Activated gamma-delta T cell treated with Interleukin-2 at 50 U/mL for 16 hours (primary cell): ENCODE measurements around the gene UPF2.
"Not testable (repeated sequence)": the region's sequence is repeated elsewhere in the genome, so short reads cannot be mapped to it uniquely, and the experiment has no call there.

Experiments
- DNase-seq: peaks from one replicate; pipeline ENCODE4 v3.0.0-alpha.2; 2020

The UPF2 gene

DNA sequence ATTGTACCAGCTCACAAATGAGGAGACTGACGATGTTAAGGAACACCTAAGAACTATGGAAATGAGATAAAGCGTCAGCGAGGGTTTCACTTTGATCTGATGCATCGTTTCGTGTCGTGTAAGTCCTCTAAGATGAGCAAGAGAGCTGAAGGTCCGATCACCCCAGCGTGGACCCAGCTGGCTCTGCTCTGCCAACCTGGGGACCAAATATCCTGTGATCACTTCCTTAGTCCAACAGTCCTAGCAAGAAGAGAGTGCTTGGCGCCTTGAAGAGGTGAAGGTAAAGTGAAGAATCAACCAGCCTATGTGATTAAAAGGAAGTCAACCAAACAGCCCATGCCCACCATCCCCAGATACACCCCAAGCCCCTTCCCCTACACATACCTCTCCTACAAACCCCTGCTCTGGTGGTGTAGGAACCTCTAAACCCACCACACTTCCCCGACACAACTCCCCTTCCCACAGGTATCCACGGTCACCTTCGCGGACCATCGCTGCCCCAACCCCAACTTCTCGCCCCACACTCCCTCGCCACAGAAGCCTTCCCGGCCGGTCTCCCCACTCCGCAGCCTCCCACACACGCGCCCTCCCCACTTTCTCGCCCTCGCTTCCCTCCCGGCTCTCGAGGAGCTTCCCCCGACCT, 722 bp downstream of the UPF2 start:
- peak; percentile 7 for DNase-seq

DNA sequence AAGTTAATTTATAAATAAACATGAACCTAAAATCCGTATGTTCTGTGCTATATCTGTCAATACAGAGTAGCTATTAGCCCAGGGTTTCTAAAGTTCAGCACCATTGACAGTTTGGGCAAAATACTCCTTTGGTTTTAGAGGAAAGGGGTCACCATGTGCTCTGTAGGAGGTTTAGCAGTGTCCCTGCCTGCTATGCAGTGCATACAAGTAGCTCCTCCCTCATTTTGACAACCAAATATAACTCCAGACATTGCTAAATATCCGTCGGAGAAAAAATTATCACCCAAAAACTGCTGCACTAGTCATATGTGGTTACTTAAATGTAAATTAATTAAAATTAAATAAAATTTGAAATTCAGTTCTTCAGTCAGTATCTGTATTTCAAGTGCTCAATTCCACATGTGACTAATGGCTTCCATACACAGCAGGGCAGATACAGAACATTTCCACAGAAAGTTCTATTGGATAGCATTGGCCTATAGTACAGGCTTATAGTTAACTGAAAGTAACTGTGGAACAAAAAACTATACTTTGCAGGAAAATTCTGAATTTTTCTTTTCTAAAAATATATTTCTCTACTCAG, 6.4 kb downstream of the UPF2 start:
- DNase-seq, result no peak

DNA sequence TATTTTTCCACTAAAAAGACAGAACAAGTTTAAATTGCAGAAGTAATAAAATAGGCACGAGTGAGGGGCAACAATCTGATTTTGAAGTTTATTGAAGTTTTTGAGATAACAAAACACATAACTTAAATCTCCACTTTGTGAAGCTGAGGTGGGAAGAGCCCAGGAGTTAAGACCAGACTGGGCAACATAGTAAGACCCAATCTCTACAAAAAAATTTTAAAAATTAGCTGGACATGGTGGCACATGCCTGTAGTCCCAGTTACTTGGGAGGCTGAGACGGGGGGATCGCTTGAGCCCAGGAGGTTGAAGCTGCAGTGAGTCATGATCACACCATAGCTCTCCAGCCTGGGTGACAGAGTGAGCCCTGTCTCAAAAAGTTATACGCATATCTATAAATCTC, 11.2 kb downstream of the UPF2 start:
- DNase-seq, result no peak

DNA sequence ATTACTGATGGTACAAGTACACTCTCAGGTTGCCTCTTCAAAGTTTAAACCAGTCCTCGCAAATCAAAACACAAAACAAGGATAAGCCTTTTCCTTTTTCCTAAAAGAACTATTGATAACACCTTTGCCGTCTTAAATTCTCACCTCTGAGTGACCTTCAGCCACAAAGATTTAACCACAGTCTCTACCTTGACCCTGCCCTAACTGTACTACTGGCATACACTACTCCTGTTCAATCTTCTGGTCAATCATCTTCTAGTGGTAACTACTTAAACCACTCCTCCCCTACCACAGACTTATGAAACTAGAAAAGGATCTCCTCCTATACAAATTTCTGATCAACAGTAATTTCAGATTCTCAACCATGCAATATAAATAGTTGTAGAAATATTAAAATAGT, 15.1 kb downstream of the UPF2 start:
- DNase-seq, result no peak

DNA sequence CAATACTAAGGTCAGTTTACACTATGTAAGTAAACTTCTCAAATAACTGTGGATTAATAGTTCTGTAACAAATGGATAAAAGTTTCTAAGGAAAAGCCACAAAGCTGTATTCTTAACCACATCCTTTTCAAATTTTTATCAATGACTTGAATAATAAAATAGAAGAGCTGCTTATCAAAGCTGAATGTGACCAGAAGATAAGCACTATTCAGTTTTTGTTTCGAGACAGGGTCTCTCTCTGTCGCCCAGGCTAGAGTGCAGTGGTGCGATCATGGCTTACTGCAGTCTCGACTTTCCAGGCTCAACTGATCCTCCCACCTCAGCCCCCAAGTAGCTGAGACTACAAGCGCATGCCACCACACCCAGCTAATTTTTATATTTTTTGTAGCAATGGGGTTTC, 17.0 kb downstream of the UPF2 start:
- no peak for DNase-seq

DNA sequence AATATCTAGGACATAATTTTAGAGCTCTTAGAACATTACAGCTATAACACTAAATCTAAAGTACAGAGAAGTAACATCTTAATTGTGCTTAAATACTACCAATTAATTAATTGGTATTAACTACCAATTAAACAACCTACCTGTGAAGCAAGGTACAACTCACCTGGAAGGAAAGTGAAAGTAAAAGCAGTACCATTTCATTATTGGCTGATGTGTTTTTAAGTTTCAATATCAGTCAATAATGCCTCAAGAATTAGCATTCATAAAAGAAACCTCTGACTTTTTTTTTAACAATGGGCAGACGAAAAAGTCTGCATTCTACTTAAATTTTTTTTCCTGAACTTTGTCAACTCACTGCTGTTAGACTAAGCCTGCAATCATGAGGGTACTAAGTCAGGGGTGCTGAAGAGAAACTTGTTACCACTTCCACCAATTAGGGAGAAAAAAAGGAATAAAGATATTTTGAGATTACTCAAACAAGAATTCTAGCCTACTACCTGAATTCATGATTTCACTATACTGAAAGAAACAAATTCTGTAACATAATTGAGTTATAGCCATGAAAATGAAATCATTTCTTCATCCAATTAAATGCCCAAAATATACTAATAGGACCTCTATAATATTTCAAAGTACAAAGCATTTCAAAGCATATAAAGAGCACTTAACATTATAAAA, 19.9 kb downstream of the UPF2 start:
- DNase-seq, result no peak

DNA sequence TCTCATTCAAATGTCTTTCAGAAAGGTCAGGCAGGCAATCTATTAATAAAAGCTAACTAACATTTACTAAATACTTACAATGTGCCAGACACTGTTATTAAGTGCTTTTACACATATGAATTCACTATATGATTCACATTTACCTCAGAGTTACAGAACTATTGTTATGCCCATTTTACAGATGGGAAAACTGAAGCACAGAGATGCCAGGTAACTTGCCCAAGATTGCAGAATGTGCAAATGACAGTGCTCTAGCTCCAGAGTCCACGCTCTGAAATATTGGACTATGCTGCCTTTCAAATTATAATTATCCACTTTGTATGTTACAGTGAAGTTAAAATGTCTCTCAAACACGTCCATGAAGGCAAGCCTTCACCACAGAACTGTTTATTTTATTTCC, 22.0 kb downstream of the UPF2 start:
- DNase-seq, result no peak

DNA sequence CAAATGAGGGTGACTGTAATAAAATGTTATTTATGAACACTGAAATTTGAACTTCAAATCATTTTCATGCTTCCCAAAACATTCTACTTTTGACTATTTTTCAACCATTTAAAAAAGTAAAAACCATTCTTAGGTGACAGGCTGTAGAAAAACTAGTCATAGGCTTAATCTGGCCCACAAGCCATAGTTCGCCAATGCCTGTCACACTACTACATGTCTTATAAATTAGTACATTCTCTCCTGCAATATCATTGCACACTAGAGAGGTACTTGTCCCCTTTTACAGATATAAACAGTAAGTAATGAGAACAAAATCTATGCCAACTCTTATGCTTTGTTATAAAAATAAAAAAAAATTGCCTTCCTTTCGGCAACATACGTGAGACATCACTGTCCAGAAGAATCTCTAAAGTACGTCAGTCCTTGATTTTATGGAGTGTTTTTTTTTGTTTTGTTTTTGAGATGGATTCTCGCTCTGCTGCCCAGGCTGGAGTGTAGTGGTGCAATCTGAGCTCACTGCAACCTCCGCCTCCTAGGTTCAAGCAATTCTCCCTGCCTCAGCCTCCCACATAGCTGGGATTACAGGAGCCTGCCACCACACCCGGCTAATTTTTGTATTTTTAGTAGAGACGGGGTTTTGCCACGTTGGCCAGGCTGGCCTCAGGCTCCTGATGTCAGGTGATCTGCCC, 23.2 kb downstream of the UPF2 start:
- DNase-seq, result no peak

DNA sequence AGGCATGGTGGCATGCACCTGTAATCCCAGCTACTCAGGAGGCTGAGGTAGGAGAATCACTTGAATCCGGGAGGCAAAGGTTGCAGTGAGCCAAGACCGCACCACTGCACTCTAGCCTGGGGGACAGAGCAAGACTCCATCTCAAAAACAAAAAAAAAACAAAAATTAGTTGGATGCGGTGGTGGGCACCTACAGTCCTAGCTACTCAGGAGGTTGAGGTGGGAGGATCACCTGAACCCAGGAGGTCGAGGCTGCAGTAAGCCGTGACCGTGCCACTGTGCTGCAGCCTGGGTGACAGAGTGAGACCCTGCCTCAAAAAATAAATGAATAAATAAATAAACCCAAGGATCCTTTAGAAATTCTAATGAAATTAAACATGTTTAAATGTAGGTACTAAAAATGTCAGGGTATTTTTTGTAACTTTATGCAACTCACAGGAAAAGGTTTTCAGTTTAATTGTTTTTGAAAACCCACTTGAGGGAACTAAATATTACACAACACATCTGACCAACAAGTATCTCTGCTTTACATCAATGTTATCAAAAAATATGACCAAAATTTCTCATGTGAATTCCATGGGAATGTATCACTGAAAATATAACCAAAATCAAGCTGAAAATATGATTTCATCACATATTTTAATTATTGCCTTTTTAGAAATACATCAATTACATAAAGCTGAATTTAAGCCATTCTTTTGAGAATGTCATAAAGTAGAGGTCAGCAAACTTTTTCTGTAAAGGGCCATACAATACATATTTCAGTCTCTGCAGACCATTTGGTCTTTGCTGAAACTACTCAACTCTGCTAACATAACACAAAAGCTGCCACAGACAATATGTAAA, 23.9 kb downstream of the UPF2 start:
- DNase-seq, result no peak

DNA sequence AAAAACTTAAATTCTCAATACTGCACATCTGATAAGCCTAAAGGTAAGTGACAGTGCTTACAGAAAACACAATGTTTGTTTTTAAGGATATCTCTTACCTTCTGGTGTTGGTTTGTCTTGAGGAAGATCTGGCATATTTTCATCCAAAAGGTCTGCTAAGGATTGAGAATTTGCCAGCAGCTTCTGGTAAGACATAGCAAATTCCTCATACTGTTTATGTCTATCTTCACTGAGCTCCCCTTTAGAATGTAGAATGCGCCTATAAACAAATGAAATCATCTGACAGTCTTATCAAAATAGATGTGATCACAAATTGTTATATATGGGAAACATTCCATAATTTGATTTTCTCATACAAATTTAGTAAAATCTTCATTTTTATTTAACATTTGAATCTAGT, 28.7 kb downstream of the UPF2 start:
- DNase-seq, result no peak

DNA sequence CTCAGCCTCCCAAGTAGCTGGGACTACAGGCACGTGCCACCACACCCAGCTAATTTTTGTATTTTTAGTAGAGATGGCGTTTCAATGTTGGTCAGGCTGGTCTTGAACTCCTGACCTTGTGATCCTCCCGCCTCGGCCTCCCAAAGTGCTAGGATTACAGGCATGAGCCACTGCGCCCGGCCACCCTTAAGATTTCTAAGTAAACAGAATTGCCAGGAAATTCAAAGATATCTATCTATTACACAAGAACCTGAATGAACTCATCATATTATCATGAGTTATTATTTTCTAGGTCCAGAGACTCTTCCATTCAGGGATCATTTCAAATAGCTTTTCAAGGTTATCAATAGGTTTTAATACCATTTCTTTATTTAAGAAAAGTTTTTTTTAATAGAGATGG, 29.2 kb downstream of the UPF2 start:
- not testable (repeated sequence) for DNase-seq

DNA sequence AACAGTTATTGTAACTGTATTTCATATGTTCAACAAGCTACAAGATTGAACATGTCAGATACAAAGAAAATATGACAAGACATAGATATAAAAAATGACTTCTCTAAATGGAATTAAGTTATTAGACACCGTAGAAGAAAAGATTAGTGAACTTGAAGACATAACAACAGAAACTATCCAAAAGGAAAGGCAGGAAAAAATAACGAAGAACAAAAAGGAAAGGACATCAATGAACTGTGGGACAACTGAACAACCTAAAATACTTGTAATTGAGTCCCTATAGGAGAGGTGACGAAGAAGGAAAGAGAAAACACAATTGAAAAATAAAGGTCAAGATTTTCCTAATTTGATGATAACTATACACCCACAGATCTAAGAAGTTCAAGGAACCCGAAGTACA, 32.3 kb downstream of the UPF2 start:
- DNase-seq, result no peak

DNA sequence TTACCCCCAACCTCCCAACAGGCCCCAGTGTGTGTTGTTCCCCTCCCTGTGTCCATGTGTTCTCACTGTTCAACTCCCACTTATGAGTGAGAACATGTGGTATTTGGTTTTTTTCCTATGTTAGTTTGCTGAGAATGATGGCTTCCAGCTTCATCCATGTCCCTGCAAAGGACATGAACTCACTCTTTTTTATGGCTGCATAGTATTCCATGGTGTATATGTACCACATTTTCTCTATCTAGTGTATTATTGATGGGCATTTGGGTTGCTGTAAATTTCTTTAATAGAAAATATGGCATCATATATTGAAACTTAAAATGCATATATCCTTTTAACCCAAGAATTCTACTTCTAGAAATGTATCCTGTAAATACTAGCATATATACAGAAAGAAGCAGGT, 33.8 kb downstream of the UPF2 start:
- DNase-seq, result not testable (repeated sequence)

DNA sequence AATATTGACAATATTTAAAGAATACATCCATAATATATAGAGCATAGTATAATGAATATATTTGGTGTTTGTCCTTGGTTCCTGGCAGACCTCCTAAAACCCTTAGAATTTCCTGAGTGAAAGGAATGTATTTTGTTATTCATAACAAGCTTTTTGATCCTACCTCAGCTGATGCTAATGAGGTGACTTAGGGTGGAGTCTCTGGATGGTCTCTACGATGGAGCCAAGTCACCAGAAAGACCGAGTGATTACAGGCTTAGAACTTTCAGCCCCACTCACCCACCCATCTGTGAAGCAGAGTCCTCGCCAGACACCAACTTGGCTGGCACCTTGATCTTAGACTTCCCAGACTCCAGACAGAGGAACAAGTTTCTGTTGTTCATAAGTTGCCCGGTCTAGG, 35.9 kb downstream of the UPF2 start:
- no peak for DNase-seq

DNA sequence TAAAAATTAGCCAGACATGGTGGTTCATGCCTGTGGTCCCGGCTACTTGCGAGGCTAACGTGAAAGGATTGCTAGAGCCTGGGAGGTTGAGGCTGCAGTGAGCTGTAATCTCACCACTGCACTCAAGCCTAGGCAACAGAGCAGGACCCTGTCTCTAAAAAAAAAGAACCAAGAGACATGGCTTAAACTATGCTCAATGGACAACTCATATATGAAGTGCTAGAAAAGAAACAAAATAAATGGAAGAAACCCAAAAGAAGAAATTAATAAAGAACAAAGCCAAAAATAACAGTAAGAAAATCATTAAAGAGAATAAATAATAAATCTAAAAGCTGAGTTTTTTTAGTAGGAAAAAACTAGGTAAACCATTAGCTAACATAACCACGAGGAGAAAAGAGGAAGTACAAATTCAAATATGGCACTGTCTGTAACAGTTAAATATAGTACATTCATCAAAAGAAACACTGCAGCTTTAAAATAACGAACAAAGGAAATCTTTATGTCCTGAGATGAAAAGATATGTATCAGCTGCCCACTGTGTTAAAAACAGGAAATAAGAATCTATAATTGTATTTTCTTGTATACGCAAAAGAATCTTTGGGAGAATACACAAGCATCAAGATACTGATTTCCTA, 48.7 kb downstream of the UPF2 start:
- no peak for DNase-seq

DNA sequence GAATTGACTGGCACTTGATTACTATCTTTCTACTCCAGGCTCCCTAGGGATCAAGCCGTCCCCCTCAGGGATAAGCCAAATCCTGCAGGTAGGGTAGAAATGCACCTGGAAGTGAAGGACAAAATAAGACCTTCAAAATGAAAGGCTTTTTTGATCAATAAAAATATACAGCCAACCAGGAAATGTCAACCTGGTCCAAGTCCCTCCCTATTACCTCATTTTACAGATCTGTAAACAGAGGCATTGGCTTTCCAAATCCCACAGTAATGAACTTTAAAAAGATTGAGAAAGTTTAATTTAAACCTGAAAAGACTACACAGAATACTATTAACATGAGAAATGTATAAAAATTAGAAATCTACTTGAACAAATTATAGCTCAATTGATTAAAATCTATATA, 53.7 kb downstream of the UPF2 start:
- DNase-seq, result no peak

DNA sequence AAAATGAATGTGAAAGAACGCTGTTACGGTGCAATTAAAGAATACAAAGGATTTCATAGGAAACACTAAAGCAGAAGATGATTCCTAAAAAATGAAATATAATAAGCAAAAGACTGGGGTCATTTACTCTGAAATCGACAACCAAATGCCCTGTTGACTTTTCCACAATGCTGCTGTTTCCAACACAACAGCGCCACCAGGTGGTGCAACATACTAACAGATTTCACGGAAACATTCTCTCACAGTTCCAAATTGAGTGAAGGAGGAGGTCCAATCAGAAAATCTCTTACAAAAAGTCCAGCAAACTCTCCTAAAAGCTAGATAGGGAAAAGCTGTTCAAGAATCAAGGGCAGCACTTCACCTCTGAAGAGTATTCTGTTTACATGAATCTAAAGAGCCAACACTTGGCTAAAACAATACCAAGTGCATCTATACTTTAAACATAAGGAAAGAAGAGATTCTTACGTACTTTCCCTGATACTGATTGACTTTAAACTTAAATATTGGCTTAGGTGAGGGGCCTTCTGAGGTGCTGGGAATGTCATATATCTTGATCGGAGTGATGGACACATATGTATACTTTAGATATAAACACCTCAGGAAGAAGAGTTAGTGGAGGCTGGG, 55.9 kb downstream of the UPF2 start:
- DNase-seq, result peak; percentile 64

DNA sequence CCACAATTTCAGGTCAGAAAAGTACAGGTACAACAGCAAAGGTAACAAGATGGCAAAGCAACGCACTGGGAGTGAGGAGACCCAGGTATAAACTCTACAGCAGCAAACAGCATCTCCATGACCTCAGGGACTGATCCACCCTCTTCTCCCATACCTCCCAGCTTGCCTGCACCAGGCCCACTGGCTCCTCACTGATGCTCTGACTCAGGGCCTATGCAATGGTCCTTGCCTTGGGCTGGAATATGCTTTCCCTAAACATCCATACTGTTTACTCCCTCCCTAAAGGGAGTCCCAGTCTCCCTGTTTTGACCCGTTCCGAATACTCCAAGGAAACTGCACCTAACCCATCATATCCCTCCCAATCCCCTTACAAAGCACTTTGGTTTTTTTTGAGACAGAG, 60.4 kb downstream of the UPF2 start:
- no peak for DNase-seq

DNA sequence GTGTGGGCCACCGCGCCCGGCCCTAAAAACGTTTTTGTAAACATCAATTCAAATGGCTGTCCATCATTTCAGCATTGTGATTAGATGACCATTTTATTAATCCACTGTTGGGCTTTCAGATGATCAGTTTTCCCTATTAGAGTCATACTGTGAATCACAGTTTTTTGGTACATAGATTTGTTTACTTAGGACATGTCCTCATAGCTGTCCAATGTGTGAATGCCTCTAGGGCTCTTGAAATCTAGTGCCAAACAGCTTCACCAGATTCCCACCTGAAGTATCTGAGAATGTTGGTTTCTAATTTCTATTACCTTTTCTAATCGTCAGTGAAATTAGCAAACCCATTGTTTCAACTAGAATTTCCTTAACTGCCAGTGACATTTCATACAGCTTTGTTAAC, 66.8 kb downstream of the UPF2 start:
- DNase-seq, result no peak

DNA sequence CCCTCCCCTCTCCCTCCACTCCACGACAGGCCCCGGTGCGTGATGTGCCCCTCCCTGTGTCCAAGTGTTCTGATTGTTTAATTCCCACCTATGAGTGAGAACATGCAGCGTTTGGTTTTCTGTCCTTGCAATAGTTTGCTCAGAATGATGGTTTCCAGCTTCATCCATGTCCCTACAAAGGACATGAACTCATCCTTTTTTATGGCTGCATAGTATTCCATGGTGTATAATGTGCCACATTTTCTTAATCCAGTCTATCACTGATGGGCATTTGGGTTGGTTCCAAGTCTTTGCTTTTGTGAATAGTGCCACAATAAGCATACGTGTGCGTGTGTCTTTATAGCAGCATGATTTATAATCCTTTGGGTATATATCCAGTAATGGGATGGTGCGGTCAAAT, 70.1 kb downstream of the UPF2 start:
- not testable (repeated sequence) for DNase-seq

DNA sequence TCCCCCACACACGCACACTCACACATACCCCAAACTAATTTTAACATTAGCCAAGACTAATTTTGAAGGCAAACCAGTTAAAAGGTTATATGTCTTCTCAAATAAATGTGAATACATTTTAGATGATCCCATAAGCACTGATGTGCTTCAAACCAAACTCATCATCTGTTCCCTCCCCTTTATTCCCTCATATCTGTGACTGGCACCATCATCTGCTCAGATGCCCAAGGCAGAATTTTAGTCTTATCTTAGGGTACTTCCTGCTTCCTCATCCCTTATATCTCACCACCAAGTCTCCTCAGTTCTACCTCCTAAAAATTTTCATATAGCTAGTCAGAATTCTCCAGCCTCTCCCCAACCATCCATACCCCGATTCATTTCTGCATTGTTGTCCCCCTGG, 80.4 kb downstream of the UPF2 start:
- no peak for DNase-seq

DNA sequence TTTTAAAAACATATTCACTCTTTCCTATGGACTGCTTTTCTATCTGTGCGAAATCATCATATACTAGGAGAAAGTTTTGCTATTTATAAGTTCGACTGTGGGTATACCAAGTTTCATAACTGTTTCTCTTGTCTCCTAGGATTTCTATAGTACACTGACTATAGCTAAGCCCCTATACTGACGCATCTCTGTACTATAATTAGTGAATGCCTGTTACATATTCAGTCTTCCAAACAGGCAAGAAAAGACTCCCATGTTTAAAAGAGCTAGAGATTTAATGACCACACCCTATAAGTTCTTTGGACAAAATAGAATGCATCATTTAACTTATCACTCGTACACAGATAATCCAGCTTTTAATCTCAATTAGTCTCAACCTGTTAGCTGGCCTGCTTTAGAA, 80.8 kb downstream of the UPF2 start:
- DNase-seq, result no peak
